HG03139 (cell line): ENCODE measurements around the gene KCNAB2.
A peak's percentile ranks its signal among the peaks of the same experiment; 100 is the strongest.
"Not testable (repeated sequence)": the region's sequence is repeated elsewhere in the genome, so short reads cannot be mapped to it uniquely, and the experiment has no call there.

Experiments used
- ATAC-seq: cut with Tn5 transposase; IDR thresholded peaks from one replicate; pipeline ENCODE4 v1.9.1; 2021; ENCODE audit not compliant: unreplicated experiment

Gene KCNAB2

GRCh38 chr1:6009120-6010040, 36.3 kb upstream of the KCNAB2 start:
- no peak for ATAC-seq

- no peak for ATAC-seq
These were observed 35.1 kb upstream of the KCNAB2 start for GRCh38 chr1:6010554-6010953.

- no peak for ATAC-seq
These were observed 34.3 kb upstream of the KCNAB2 start for GRCh38 chr1:6011161-6011945.

GRCh38 chr1:6011946-6012258, 33.8 kb upstream of the KCNAB2 start:
- no peak for ATAC-seq

- ATAC-seq = no peak
These were observed 33.0 kb upstream of the KCNAB2 start for GRCh38 chr1:6012529-6013318.

- ATAC-seq = no peak
These were observed 32.2 kb upstream of the KCNAB2 start for GRCh38 chr1:6013491-6013890.

GRCh38 chr1:6014130-6014999, 31.3 kb upstream of the KCNAB2 start:
- ATAC-seq = no peak

GRCh38 chr1:6016191-6016865, 29.4 kb upstream of the KCNAB2 start:
- no peak for ATAC-seq

- ATAC-seq = not testable (repeated sequence)
These were observed 28.0 kb upstream of the KCNAB2 start for GRCh38 chr1:6017654-6018053.

GRCh38 chr1:6019166-6019845, 26.4 kb upstream of the KCNAB2 start:
- no peak for ATAC-seq

- no peak for ATAC-seq
These were observed 23.5 kb upstream of the KCNAB2 start for GRCh38 chr1:6022193-6022592.

GRCh38 chr1:6023346-6023745, 22.3 kb upstream of the KCNAB2 start:
- no peak for ATAC-seq

GRCh38 chr1:6024376-6024775, 21.3 kb upstream of the KCNAB2 start:
- no peak for ATAC-seq

GRCh38 chr1:6025269-6026094, 20.2 kb upstream of the KCNAB2 start:
- ATAC-seq = no peak

GRCh38 chr1:6026095-6026809, 19.4 kb upstream of the KCNAB2 start:
- peak; percentile 67 for ATAC-seq

GRCh38 chr1:6027591-6027990, 18.1 kb upstream of the KCNAB2 start:
- no peak for ATAC-seq

- ATAC-seq = no peak
These were observed 17.4 kb upstream of the KCNAB2 start for GRCh38 chr1:6028042-6028850.
